Measurements from ENCODE around the gene WFDC13. TPM values are rescaled to one million over a fixed set of nuclear protein-coding genes. Genes with fewer than 3 reads are reported as not detected.
"Not testable (repeated sequence)": the region's sequence is repeated elsewhere in the genome, so short reads cannot be mapped to it uniquely, and the experiment has no call there.

WFDC13 gene
- total RNA-seq: not detected

DNA sequence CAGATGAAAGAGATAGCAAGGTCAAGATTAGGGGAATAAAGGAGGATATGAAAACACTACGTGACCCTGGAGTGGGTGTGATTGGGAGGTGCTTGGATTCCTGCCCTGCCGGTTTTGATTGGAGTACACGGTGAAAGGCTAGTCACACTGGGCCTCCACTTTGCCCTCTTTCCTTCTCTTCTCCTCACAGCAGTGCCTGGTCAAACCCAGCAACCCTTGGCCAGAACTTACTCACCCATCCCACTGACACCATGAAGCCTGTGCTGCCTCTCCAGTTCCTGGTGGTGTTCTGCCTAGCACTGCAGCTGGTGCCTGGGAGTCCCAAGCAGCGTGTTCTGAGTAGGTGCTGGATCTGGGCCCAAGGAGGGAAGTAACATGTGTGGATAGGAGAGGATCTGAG lies at the start of gene WFDC13:
Gene WFDC13, plus strand, starts transcription at position 166 of the 400 bp plus-strand sequence. Its CDS starts 86 bp downstream, at position 252.
- CTCF ChIA-PET: no interaction called here

DNA sequence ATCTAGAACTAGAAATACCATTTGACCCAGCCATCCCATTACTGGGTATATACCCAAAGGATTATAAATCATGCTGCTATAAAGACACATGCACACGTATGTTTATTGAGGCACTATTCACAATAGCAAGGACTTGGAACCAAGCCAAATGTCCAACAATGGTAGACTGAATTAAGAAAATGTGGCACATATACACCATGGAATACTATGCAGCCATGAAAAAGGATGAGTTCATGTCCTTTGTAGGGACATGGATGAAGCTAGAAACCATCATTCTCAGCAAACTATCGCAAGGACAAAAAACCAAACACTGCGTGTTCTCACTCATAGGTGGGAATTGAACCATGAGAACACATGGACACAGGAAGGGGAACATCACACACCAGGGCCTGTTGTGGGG lies 44.8 kb upstream of the WFDC13 start:
- CTCF ChIA-PET, POLR2A ChIA-PET: not testable (repeated sequence)

More for the DNA sequence above, at the start of gene WFDC13:
- POLR2A ChIA-PET: no interaction called here

DNA sequence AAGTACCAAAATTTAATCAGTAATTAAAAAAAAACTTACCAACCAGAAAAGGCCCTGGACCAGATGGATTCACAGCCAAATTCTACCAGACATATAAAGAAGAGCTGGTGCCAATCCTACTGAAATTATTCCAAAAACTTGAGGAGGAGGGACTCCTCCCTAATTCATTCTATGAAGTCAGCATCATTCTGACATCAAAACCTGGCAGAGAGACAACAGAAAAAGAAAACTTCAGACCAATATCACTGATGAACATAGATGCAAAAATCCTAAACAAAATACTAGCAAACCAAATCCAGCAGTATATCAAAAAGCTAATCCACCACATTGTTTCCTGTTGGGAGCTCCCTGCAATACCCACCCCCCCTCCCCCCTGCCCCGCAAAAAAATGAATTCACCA lies 31.7 kb upstream of the WFDC13 start, which contains the start of gene WFDC11:
Gene WFDC11, minus strand, starts transcription at position 101 of the 400 bp plus-strand sequence. CDS start 19,639 bp downstream, outside the sequence.
- ChIA-PET CTCF (no interaction called here), POLR2A (no interaction called here)

- ChIA-PET POLR2A (no interaction called here), CTCF (no interaction called here)
Measured at GRCh38 chr20:45672765-45673164, 29.1 kb upstream of the WFDC13 start.

GRCh38 chr20:45679650-45680049 lies 22.2 kb upstream of the WFDC13 start:
- CTCF ChIA-PET: no interaction called here

DNA sequence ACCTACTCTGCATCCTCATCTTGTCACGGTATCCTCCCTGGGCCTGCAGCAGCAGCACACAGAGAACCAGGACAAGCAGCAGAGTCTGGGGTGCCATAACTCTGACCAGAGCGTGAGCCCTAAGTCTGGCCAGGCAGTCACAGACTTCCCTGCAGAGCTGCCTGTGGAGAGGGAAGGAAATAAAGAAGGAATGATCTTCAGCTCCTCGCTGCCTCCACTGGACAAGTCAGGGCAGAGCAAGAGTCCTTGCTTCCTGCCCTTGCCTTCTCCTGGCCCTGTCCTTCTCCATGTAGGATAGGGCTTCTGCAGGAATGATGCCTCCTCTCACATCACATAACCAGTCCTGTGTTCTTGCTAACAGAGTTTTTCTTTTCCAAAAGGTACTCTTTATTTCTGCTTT lies 15.9 kb upstream of the WFDC13 start:
- POLR2A ChIA-PET: no interaction called here

More at GRCh38 chr20:45679650-45680049, 22.2 kb upstream of the WFDC13 start:
- POLR2A ChIA-PET: no interaction called here

DNA sequence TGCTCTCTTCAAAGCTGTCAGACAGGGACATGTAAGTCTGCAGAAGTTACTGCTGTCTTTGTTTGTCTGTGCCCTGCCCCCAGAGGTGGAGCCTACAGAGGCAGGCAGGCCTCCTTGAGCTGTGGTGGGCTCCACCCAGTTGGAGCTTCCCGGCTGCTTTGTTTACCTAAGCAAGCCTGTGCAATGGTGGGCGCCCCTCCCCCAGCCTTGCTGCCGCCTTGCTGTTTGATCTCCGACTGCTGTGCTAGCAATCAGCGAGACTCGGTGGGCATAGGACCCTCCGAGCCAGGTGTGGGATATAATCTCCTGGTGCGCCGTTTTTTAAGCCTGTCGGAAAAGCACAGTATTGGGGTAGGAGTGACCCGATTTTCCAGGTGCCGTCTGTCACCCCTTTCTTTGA lies 8.5 kb upstream of the WFDC13 start:
- CTCF ChIA-PET: not testable (repeated sequence)

More for the DNA sequence above, 15.9 kb upstream of the WFDC13 start:
- CTCF ChIA-PET: interaction anchor here (0.7 kb wide), 1 partner anchor 129 kb away, joined by 3 read pairs; no protein-coding TSS in a partner anchor

GRCh38 chr20:45695496-45695895 lies 6.3 kb upstream of the WFDC13 start:
- ChIA-PET CTCF (no interaction called here), POLR2A (no interaction called here)

More for the DNA sequence above, 8.5 kb upstream of the WFDC13 start:
- POLR2A ChIA-PET: not testable (repeated sequence)

DNA sequence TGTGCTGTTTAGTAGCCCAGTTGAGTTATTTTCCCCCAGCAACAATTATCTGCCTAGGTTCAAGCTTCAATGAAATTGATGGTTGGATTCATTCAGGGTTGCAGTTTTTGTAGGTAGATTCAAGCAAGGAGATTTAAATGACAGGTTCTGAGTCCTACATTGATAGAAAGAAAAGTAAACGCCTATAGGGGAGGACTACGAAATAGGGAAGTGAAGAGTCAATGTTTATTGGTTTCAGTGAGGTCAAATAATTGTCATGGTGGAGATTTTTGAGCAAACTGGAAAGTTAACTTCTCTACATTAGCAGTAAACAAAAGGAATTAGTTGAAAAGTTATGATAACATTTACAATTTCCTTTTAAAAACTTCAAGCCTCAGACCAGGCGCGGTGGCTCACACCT lies 734 bp upstream of the WFDC13 start:
- ChIA-PET POLR2A (no interaction called here), CTCF (no interaction called here)

DNA sequence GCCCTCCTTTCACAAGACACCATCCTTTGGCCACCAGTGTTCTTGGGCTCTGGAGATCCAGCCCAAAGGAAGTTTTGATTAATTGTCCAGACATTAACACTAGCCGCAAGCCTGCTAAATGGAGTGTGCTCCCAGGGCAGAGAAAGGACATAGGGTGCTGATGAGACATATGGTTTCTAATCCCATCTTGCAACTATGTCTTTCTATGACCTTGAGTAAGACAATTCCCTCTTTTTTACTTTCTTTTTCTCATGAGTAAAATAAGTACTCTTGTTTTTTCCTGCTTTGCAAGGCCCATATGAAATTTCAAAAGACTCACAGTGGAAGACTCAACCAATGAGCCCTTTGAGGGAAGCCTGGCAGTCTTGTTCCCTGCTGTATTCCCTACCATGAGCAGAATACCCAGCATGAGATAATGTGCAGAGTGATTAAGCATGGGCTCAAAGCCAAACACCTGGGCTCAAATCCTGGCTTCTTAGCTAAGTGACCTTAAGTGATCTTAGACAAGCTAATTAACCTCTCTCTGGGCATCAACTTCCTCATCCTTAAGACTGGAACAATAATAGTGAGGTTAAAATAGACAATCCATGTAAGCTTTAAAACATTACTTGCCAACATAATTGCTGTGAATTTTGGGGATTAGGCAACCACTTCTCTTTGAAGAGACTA lies 3.3 kb downstream of the WFDC13 start, which contains the start of gene WFDC10B:
Gene WFDC10B, minus strand, starts transcription at position 51 of the 669 bp plus-strand sequence. CDS start 19,027 bp downstream, outside the sequence.
- ChIA-PET POLR2A (no interaction called here), CTCF (interaction anchor here (1.2 kb wide), 1 partner anchor 66 kb away, joined by 3 read pairs; no protein-coding TSS in a partner anchor)

DNA sequence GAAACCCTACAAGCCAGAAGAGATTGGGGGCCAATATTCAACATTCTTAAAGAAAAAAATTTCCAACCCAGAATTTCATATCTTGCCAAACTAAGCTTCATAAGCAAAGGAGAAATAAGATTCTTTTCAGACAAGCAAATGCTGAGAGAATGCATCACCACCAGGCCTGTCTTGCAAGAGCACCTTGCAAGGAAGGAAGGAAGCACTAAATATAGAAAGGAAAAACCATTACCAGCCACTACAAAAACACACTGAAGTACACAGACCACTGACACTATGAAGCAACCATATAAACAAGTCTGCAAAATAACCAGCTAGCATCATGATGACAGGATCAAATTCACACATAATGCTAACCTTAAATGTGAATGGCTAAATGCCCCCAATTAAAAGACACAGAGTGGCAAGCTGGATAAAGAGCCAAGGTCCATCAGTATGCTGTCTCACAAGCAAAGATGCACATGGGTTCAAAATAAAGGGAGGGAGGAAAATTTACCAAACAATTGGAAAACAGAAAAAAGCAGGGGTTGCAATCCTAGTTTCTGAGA lies 14.4 kb downstream of the WFDC13 start:
- CTCF ChIA-PET: interaction anchor here (0.6 kb wide), 1 partner anchor 1254 kb away, joined by 4 read pairs; no protein-coding TSS in a partner anchor
- POLR2A ChIA-PET: not testable (repeated sequence)

- CTCF ChIA-PET: no interaction called here
Measured at GRCh38 chr20:45722047-45722446, 20.2 kb downstream of the WFDC13 start, which contains the start of gene SPINT4. TSS of gene SPINT4 (plus strand) at chr20:45722347. CDS start at chr20:45722368, 21 bp downstream.

GRCh38 chr20:45725134-45725533 lies 23.3 kb downstream of the WFDC13 start:
- CTCF ChIA-PET: no interaction called here
- POLR2A ChIA-PET: no interaction called here

More at GRCh38 chr20:45722047-45722446, 20.2 kb downstream of the WFDC13 start, which contains the start of gene SPINT4:
- POLR2A ChIA-PET: no interaction called here

DNA sequence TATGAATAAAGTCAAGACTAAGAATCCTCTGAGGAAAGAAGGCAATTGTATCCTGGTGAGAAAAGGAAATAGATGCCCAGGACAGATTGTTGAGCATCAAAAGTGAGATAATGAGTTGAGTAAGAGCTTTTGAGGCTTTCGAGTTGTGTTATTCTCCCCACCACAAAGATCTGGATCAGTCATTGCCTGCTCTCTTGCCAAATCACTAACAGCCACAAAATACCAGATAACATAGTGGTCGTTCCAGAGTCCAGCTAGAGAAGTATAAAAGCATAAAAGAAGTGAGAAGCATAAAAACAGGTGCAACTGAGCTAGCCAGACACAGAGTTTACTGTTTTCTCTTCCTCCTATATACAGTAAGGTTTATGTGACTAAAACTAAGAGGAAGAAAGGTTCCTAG lies 25.2 kb downstream of the WFDC13 start:
- ChIA-PET CTCF (no interaction called here), POLR2A (no interaction called here)

DNA sequence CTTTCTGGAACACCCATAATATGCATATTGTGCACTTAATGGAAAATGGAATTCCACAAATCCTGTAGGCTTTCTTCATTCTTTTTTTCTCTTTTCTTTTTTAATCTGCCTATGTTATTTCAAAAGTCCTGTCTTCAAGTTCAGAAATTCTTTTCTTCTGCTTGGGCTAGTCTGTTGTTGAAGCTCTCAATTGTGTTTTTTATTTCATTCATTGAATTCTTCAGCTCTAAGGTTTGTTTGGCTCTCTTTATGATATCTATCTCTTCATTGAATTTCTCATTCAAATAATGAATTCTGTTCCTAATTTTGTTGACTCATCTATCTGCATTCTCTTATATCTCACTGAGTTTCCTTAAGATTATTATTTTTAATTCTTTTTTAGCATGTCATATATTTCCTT lies 30.4 kb downstream of the WFDC13 start:
- ChIA-PET CTCF (no interaction called here), POLR2A (no interaction called here)

GRCh38 chr20:45735552-45735951 lies 33.7 kb downstream of the WFDC13 start:
- POLR2A ChIA-PET: no interaction called here
- CTCF ChIA-PET: no interaction called here

- ChIA-PET CTCF (no interaction called here), POLR2A (no interaction called here)
Measured at GRCh38 chr20:45735988-45736387, 34.1 kb downstream of the WFDC13 start.

- POLR2A ChIA-PET: no interaction called here
- CTCF ChIA-PET: no interaction called here
Measured at GRCh38 chr20:45742596-45742995, 40.8 kb downstream of the WFDC13 start.

DNA sequence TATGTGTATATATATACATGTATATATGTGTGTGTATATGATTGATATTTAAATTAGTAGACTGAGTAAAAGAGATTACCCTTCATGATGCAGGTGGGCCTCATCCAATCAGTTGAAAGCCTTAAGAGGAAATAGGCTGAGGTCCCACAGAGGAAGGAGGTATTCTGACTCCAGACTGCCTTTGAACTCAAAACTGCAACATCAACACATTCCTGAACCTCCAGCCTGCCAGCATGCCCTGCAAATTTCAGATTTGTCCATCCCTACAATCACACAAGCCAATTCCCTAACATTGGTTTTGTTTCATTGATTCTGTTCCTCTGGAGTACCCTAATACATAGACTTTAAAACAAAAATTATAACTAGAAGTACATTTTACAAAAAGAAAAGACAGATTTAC lies 43.2 kb downstream of the WFDC13 start:
- ChIA-PET POLR2A (no interaction called here), CTCF (no interaction called here)

DNA sequence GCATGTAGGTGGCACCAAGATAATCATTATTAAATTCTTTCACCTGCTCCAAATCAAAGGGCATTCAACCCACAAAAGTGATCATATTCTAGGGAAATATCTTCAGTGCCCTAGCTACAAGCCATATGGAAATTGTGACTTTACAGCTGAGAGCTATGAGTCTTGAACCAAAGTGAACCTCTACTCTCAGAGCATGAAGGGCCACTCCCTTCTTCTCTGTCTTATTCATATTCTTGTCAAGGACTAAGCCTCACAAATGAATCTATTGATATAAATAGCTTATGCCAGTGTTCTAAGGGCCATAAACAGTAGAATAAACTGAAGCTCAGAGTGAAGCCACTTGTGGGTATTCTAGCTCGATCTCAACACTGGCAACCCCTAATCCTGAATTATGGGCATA lies 49.9 kb downstream of the WFDC13 start:
- ChIA-PET CTCF (no interaction called here), POLR2A (interaction anchor here (1.0 kb wide), 1 partner anchor 19 kb away, joined by 3 read pairs; no protein-coding TSS in a partner anchor)

DNA sequence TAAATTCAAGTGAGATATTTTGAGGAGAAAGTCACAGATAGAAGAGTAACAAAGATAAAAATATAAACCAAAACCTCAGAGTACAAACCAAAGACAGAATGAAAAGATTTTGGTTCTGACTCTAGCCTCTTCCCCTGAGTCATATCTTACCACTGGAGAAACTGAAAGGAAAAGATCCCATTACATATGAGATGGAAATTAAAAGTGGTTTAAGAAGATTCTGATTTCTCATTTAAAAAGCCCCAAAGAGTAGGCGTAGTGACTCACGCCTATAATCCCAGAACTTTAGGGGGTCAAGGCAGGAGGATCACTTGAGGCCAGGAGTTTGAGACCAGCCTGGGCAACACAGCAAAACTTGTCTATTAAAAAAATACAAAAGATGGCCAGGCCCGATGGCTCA lies 50.9 kb downstream of the WFDC13 start:
- CTCF ChIA-PET: no interaction called here
- POLR2A ChIA-PET: no interaction called here

Data from activated CD8-positive, alpha-beta memory T cell treated with anti-CD3 and anti-CD28 coated beads for 36 hours (primary cell).